ENCODE results near the gene ZDHHC24. TPM values are rescaled to one million over a fixed set of nuclear protein-coding genes. Genes with fewer than 3 reads are reported as not detected.
"Not testable (repeated sequence)": the region's sequence is repeated elsewhere in the genome, so short reads cannot be mapped to it uniquely, and the experiment has no call there.

ZDHHC24 gene
- total RNA-seq, 1 donor from 2014 or later: 5.1 TPM

DNA sequence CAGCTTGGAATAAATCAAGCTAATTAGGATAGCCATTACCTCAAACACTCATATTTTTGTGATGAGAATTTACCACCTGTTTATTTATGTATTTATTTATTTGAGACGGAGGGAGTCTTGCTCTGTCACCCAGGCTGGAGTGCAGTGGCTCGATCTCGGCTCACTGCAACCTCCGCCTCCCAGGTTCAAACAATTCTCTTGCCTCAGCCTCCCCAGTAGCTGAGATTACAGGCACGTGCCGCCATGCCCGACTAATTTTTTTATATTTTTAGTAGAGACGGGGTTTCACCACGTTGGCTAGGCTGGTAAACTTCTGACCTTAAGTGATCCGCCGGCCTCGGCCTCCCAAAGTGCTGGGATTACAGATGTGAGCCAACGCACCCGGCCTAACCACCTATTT is 896 bp downstream of the ZDHHC24 start:
- not testable (repeated sequence) for DNase-seq

DNA sequence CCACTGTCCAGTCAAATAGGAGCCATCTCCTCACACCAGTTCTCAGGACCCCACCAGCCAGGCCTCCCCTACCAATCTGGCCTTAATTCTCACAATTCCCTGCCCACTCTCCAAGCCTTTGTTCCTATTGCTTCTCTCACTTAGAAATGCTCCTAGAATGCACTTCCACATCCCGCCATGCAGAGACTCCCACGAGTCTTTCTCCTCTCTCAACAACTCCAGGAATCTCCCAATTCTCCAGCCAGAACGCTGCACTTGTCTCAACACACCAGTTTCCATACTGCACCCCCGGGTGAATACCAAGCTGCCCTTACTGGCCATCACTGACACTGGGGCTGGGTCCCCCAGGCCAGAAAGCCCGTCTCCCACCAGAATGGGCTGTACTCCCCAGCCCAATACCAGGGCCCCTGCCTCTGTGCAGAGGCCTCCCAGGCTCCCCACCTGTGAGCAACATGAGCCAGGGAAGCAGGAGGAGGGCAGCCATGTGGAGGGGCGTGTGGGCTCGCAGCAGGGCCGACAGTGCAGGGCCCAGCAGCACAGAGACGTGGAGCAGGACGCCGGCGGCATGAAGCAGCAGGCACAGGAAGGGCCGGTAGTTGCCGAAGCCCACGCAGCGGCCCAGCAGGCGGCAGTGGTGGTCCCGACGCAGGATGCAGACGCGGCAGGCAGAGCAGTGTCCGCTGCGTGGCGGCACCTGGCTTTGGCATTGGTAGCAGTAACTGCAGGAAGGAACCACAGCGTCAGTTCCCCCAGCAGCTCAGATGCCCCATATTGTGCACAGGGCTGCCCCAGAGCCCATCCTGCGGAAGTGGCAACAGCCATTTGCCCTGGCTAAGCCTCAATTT is 2.4 kb downstream of the ZDHHC24 start:
- no peak for DNase-seq

DNA sequence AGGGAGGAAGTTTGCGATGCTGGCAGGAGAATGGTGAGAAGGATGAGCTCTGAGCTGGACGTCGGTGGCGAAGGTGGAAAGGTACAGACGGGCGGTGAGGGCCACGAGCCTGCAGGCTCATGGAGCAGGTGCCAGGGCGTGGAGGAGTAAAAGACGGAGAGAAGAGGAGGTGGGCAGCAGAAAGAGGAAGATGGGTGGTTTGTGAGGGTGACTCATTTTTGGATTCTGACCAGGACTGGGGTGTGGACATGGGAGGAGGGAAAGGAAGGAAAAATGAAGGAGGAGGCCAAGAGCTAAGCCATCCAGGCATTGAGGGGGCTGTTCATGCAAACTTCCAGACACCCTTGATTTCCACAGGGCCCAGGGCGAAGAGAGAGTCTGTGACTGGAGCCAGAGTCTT is 3.5 kb downstream of the ZDHHC24 start:
- DNase-seq: peak; percentile 21

DNA sequence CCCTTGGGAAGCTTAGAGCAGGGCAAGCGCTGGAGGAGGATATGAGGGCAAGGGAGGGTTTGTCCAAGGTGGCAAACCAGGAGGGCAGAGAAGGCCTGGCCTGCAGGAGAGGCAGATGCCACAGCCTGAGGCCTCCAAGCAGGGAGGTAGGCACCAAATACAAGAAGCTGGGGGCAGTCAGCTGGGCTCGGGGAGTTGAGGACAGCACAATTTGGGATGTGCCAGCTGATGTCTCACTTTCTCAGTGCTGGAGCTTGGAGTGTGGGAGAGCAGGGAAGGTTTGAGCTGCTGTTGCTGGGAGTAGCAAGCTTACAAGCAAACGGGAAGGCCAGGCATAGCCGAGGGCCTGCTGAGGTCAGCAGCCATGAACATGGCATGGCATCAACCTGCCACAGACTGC is 4.0 kb downstream of the ZDHHC24 start:
- DNase-seq: peak; percentile 53

DNA sequence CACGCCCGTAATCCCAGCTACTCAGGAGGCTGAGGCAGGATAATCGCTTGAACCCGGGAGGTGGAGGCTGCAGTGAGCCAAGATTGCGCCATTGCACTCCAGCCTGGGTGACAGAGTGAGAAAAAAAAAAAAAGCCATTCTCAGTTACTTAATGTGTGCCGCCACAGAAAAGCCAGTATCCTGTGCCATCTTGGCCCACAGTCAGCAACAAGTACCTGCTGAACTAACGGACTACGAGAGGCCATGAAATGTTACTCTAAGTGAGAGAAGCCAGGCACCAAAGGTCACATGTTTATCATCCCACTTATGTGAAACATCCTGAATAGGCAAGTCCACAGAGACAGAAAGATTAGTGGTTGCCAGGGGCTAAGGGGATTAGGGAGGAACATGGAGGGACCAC is 5.2 kb downstream of the ZDHHC24 start:
- DNase-seq: not testable (repeated sequence)

DNA sequence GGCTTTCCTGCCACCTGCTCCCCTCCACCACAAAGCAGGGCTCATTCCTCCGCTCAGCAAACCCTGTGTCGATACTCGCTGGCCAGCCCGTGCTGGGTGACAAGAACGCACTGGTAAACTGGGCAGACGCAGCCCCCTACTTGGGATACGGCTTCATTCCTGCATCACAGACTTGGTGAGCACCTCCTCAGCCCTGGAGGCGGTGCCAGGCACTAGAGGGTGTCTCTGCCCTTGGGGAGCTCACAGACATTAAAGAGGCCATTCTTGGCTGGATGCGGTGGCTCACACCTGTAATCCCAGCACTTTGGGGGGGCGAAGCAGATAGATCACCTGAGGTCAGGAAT is 6.0 kb downstream of the ZDHHC24 start:
- DNase-seq: no peak

DNA sequence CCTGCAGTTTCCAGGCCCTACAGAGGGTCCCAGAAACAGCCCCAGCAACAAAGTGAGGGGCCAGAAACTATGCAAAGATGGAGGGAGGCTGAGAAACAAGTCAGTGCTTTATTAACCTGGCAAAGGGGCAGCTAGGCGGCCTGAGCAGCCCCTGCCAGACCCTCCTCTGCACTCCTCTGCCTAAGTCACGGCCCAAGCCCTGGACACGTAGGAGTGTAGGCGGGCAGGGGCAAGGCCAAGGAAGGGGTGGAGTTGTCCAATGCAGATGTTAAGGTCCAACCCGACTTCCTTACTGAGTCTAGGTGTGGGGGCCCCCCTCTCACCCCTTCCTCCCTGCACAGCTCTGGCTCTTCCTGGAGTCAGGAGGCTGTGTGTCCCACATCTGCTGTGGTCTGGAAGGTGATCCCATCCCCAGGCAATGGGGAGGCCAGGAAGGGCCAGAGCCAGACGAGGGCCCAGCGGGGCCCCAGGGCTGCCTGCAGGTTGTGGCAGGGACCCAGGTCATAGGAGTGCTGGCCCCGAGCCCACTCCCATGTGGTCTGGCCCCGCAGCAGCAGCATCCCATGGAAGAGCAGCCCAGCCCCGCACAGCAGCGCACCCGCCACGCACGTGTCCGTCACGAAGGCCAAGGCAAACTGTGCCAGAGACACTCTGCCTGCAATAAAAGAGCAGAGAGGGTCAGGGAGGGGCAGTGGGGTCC is 6.5 kb downstream of the ZDHHC24 start:
- DNase-seq: no peak

DNA sequence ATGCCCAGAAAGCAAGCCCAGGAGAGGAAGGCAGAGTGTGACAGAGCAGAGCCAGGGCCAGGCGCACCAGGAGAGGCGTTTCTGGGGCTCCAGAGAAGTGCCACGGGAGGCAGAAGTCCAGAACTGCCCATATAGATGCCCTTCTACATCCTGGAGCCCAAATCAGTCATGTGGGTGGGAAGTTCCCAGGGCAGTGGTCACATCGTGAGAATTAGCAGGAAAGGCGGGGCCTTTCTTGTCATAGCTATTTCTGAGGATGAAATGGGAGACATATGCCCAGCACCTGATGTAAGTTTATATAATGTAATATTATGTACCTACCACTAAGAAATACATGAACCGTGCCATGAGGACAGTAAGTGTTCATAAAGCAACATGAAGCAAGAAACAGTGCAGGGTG is 13.1 kb downstream of the ZDHHC24 start:
- no peak for DNase-seq

DNA sequence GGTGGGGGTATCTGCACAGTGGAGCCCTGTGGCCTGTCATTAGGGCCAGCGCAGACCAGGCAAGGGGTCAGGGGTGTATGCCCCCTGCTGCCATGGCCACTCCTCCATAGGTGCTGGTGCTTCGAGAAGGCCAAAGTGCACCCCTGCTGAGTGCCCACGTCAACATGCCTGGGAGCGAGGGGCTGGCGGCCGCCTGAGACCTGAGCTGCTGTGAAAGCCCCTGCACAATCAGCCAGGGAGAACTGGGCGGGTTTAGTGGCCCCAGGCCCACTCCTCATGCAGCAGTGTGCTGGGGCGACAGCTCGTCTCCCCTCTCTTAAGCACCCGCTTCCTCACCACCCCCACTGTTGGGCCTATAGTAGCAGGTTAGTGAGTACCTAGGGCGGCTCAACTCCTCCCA is 14.0 kb downstream of the ZDHHC24 start:
- DNase-seq: no peak

DNA sequence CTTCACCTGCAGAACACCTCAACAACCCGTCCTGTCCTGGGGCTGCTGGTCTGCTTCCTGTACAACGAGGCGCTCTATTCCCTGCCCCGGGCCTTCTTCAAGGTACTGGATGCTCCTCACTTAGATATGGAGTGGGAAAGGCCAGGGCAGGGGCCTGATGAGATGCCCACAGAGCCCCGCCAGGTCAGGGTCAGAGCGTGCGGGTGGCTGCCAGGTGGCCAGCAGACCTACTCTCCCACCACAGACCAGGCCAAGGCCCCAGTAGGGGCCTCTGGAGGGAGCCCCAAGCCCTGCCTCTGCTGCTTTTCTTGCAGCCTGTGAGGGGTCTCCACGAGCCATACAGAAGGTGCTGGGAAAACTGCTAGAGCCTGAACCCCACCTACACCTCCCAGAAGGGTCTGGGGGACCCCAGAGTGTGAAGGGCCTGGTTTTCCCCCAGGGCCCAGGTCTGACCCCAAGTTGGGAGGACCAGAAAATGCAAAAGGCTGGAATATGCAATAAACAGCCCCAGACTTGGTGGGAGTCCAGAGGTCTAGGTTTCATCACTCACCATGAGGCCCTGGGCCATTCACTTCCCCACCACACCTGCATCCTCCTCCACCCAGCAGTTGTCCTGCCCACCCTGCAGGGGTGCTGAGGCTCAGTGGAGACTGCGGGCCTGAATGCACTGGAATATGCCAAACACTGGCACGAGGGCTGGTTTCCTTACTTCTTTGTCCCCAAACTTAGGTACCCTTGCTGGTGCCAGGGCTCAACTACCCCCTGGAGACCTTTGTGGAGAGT is 14.7 kb downstream of the ZDHHC24 start:
- DNase-seq: no peak

DNA sequence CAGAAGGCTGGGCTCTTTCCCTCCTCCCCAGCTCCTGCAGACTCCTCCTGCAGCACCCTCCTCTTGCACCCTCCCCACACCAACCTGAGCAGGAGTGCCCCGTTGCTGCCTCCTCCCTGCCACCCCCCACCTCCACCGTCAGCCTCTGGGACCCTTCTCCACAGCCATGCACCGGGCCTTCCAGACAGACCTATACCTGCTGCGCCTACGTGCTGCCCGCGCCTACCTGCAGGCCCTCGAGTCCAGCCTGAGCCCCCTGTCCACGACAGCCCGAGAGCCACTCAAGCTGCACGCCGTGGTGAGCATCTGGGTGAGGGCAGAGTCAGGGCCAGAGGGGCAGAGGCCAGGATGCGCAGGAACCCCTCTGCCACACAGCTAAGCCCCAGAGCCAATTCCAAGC is 16.2 kb downstream of the ZDHHC24 start:
- DNase-seq: no peak

DNA sequence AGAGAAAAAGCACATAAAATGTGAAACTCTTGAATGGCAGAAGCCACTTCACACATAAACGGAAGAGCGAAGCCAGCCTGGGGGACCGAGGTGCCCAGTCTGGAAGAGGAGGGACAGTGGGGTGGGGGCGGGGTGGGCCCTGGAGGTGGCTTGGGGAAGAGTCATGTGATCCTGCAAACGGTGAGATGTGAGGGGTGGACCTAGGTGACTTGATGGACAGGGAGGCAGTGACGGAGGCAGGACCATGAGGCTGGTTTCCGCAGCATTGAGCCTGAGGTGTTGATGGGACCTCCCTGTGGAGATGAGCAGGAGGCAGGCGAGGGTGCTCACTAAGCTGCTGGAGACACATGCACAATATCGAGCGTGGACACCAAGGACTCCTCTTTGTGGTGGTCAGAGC is 16.8 kb downstream of the ZDHHC24 start:
- no peak for DNase-seq

DNA sequence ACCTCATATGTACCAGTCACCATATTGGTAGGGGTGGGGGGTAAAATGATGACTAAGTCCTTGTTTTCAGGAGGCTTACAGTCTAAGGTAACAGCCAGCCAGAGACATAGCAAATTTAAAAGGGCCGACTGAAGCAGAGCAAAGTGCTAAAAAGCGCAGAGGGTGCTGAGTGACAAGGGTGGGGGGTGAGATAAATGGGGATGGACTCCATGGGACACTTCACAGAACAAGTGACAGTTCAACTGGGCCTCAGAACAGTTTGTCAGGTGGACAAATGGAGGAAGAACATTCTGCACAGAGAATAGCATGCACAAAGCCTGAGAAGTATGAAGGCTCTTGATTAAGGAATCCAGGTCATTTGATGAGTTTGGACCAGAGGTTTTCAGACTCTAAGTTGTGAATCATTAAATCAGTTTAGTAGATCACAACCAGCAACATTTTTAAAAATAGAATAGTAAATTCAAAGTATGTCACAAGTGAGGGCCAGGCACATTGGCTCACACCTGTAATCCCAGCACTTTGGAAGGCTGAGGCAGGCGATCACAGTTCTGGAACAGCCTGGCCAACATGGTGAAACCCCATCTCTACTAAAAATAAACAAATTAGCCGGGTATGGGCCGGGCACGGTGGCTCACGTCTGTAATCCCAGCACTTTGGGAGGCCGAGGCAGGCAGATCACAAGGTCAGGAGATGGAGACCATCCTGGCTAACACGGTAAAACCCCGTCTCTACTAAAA is 21.4 kb downstream of the ZDHHC24 start:
- DNase-seq: no peak

DNA sequence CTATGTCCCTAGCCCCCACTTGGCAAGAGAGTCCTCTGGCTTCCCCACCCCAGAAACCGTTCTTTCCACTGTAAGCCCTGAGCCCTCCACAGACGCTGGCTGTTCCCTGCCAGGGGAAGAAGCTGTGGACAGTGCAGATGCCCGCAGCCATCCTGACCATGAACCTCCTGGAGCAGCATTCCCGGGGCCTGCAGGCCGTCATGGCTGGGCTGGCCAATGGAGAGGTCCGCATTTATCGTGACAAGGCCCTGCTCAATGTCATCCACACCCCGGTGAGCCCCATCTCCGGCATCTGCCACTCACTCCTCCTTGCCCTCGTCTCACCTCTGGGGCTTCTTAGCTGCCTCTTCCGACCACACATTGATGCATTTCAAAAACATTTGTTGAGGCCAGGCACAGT is 22.2 kb downstream of the ZDHHC24 start:
- no peak for DNase-seq

DNA sequence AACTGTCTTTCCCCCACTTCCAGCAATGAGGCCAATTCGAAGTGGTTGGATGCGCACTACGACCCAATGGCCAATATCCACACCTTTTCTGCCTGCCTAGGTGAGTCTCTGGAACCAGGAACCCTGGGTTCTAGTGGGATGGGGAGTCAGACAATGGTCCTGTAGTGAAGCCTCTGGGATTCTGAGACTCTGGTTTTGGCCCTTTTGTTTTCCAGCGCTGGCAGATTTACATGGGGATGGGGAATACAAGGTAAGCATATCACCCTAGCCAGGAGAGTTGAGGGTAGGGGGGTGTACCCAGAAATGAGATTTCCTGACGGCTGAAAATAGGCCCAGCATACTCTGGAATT is 34.9 kb downstream of the ZDHHC24 start:
- DNase-seq: no peak

DNA sequence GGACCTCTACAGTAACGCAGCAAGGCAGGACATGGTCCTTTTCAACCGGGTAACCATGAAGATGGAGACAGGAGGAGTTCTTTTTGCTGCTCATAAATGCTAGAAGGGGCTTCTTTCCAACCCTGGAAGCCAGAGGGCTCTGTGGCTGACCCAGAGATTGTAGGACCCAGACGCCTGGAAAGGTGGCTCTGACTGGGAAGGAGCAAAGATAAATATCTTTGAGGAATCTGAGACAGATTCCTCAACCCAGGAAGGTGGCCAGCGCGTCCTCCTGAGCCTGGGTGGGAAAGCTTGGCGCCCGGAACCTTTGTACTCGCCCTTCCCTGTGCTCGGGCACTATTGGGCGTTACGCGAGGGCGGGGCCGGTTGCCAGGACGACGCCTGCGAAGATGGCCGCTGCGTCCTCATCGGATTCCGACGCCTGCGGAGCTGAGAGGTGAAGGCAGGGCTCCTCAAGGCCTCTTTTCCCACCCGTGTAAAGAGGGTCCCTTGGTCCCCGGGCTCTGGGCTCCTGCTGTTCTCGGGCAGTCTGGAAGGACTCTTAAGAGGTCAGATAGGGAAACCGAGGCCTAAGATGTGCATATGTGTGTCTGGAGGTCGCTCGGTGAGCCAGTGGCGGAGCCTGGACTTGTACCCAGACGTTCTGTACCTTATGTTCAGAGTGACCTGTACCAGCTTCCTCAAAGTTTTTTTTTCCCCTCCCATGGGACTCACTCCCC is 35.4 kb downstream of the ZDHHC24 start, which contains the start of gene BBS1:
Gene BBS1, plus strand, starts transcription at position 365 of the 719 bp plus-strand sequence. Its CDS starts 25 bp downstream, at position 390.
- DNase-seq: peak; percentile 68

DNA sequence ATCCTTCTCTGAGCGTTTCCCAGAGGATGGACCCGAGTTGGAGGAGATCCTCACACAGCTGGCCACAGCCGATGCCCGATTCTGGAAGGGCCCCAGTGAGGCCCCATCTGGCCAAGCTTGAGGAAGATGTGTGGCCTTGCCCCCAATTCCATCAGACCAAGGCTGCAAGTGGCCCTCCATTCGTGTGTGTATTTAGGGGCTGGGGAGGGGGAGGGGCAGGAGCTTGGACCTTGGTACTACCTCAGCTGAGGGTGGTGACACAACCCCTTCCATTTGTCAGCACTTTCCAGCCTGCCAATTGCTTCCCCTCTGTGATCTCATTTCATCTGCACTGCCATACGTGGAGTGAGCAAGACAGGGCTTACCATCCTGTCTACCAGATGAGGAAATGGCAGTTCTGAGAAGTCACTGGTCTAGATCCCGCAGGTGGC is 36.7 kb downstream of the ZDHHC24 start:
- DNase-seq: no peak

DNA sequence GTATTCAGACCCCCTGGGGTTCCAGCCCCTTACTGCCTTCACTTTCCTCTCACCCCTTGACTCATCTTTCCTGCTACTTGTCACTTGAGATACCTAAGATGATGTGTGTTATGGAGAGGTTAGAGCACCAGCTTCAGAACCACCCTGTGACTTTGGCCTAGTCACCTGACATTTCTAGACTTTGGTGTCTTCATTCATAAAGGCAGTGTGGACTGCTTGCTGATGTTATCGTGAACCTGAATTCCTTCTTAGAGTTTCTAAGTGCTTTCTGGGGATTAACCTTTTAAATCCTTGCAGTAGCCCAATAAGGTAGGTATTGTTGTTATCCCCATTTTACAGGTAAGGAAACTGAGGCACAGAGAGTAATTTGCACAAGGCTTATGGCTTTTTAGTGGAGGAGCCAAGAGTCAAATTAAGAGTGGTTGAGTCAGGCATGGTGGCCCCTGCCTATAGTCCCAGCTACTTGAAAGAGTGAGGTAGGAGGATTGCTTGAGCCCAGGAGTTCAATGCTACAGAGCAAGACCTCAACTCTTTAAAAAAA is 40.5 kb downstream of the ZDHHC24 start:
- DNase-seq: no peak

DNA sequence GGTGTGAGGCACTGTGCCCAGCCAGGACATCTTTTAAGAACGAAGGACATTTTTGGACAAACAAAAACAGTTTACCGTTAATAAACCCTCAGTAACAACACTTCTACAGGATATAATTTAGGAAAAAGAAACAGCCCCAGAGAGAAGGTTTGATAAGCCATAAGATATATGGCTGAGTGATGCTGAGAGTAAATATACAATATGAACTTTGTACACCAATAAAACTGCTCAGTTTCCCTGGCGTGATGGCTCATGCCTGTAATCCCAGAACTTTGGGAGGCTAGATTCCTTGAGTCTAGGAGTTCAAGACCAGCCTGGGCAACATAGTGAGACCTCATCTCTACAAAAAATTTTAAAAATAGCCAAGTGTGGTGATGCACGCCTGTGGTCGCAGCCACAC is 47.3 kb downstream of the ZDHHC24 start:
- DNase-seq: no peak

DNA sequence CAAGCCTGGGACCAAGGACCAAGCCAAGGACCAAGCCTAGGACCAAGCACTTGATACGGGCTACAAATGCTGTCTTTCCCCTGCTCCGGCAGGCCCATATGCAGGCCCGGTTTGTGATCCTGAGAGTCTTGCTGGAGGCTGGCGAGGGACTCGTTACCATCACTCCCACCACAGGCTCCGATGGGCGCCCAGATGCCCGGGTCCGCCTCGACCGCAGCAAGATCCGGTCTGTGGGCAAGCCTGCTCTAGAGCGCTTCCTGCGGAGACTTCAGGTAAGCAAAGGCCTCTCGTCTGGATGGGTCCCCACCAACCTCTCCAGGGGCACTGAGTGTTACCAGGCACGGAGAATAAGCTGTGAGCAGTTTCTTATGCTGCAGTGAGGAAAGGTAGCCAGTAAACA is 48.6 kb downstream of the ZDHHC24 start:
- no peak for DNase-seq

DNA sequence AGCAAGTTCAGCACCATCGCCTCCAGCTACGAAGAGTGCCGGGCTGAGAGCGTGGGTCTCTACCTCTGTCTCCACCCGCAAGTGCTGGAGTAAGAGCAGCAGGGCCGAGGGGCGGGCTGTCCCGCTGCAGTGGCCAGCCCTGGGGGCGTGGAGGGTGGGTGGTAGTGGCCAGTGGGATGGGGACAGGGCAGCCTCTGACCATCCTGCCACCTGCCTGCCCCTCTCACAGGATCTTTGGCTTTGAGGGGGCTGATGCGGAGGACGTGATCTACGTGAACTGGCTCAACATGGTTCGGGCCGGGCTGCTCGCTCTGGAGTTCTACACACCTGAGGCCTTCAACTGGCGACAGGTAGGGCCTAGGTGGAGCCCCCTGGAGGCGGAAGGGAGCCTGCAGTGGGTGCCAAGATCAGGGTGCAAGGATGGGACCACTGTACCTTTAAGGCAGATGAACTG is 50.4 kb downstream of the ZDHHC24 start:
- no peak for DNase-seq
